ENCODE measurements around the gene EN1. TPM values are rescaled to one million over a fixed set of nuclear protein-coding genes. Genes with fewer than 3 reads are reported as not detected.

Gene EN1
- total RNA-seq, 3 donors from 2014 or later (not counting 1 experiment from before 2014, with no cell fraction given): not detected

DNA sequence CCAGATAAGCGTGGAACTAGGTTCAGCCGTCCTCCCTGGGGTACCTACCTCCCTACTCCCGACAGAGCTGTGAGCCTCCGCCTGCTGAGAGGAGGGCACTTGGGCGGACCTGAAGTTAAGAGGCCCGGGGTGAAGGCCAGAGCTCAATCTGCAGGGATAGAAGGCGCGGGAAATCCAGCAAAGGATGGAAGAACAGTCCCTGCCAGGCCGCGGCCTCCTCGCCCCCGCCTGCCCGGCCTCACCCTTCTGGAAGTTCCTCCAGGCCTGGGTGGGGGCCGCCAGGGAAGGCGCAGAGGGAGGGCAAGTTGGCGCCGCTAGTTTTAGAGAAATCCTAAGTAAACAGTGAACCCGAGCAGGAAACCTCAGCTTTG, 13.0 kb downstream of the EN1 start:
- H3K27ac ChIP-seq (ENCODE audit: low read length): no peak overlapping the region
- no peak overlapping the region for H3K27ac Mint-ChIP-seq
- no peaks in the 10 kb centered on the region for H3K9me3 Mint-ChIP-seq
- no peaks in the 10 kb centered on the region for H3K9me3 ChIP-seq (ENCODE audit: control insufficient read depth, insufficient read depth, low read length)
- DNase-seq: no peak
- H3K27me3 Mint-ChIP-seq (ENCODE audit: low read depth in 2 of 2): peaks cover 67 to 73% of the 10 kb centered on the region in 2 donors
- WGBS (ENCODE audit: insufficient coverage): 4% methylated on average over 18 of the region's 18 CpGs
- ATAC-seq: no peak
- intact Hi-C loops (cut with micrococcal nuclease): no loop called here
- no peak overlapping the region for H3K4me3 Mint-ChIP-seq
- H3K4me1 Mint-ChIP-seq: peaks cover 0 to 14% of the 10 kb centered on the region in 2 donors
- no peaks in the 10 kb centered on the region for H3K36me3 ChIP-seq (ENCODE audit: control insufficient read depth, insufficient read depth, low read length)
- peaks cover 6% of the 10 kb centered on the region for H3K4me1 ChIP-seq (ENCODE audit: control insufficient read depth, insufficient read depth, low read length)
- no peak overlapping the region for H3K4me3 ChIP-seq (ENCODE audit: low read length)
- peaks cover 35% of the 10 kb centered on the region for H3K27me3 ChIP-seq (ENCODE audit: control insufficient read depth, insufficient read depth, low read length)
- H3K36me3 Mint-ChIP-seq: no peaks in the 10 kb centered on the region
- TF ChIP-seq, protein P1, sequence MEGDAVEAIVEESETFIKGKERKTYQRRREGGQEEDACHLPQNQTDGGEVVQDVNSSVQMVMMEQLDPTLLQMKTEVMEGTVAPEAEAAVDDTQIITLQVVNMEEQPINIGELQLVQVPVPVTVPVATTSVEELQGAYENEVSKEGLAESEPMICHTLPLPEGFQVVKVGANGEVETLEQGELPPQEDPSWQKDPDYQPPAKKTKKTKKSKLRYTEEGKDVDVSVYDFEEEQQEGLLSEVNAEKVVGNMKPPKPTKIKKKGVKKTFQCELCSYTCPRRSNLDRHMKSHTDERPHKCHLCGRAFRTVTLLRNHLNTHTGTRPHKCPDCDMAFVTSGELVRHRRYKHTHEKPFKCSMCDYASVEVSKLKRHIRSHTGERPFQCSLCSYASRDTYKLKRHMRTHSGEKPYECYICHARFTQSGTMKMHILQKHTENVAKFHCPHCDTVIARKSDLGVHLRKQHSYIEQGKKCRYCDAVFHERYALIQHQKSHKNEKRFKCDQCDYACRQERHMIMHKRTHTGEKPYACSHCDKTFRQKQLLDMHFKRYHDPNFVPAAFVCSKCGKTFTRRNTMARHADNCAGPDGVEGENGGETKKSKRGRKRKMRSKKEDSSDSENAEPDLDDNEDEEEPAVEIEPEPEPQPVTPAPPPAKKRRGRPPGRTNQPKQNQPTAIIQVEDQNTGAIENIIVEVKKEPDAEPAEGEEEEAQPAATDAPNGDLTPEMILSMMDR (IDR thresholded peaks at IDR 0.05): no peak

DNA sequence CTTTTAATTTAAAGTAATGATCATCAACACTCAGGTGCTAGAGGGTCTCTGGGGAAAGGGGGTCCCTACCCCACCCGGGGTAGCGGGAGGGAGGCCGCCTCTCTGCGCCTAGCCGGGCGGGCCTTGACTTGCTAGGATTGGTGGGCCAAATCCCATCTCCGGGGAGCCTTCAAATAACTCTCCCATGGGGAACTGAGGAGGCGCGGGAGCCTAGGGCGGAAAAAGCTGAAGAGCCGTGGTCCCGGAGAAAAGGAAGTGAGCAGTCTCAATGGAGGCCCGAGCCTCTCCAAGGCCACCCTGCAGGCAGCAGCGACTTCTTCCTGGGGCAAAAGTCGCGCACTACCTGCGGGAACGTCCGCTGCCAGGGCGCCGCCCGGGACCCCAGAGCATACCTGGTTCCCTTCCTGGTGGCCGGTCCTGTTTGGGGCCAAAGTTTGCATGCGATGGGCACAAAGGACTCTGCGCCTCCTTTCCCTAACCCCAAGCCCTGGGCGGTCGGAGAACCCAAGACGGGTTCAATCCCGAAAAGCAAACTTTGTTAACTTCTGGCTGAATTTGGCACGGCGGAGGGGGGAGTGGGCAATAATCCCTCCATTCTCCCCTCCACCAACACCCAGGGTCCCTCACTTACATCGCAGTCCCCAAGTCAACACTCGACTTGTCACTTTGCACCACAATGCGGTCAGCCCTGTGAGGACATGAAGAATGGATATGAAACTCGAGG, 13.6 kb downstream of the EN1 start:
- no peaks in the 10 kb centered on the region for H3K36me3 ChIP-seq (ENCODE audit: control insufficient read depth, insufficient read depth, low read length)
- intact Hi-C loops (cut with micrococcal nuclease): no loop called here
- no peaks in the 10 kb centered on the region for H3K9me3 ChIP-seq (ENCODE audit: control insufficient read depth, insufficient read depth, low read length)
- no peaks in the 10 kb centered on the region for H3K36me3 Mint-ChIP-seq
- no peaks in the 10 kb centered on the region for H3K9me3 Mint-ChIP-seq
- peaks cover 6% of the 10 kb centered on the region for H3K4me1 ChIP-seq (ENCODE audit: control insufficient read depth, insufficient read depth, low read length)
- peaks cover 0 to 14% of the 10 kb centered on the region in 2 donors for H3K4me1 Mint-ChIP-seq
- ATAC-seq (no peak), DNase-seq (no peak)
- TF ChIP-seq, protein P1 (IDR thresholded peaks at IDR 0.05): no peak
- H3K4me3 ChIP-seq (ENCODE audit: low read length): no peak overlapping the region
- no peak overlapping the region for H3K27ac ChIP-seq (ENCODE audit: low read length)
- WGBS (ENCODE audit: insufficient coverage): 12% methylated on average over 35 of the region's 35 CpGs
- no peak overlapping the region for H3K4me3 Mint-ChIP-seq
- H3K27me3 Mint-ChIP-seq (ENCODE audit: low read depth in 2 of 2): peaks cover 67 to 68% of the 10 kb centered on the region in 2 donors
- peaks cover 35% of the 10 kb centered on the region for H3K27me3 ChIP-seq (ENCODE audit: control insufficient read depth, insufficient read depth, low read length)
- H3K27ac Mint-ChIP-seq: no peak overlapping the region

DNA sequence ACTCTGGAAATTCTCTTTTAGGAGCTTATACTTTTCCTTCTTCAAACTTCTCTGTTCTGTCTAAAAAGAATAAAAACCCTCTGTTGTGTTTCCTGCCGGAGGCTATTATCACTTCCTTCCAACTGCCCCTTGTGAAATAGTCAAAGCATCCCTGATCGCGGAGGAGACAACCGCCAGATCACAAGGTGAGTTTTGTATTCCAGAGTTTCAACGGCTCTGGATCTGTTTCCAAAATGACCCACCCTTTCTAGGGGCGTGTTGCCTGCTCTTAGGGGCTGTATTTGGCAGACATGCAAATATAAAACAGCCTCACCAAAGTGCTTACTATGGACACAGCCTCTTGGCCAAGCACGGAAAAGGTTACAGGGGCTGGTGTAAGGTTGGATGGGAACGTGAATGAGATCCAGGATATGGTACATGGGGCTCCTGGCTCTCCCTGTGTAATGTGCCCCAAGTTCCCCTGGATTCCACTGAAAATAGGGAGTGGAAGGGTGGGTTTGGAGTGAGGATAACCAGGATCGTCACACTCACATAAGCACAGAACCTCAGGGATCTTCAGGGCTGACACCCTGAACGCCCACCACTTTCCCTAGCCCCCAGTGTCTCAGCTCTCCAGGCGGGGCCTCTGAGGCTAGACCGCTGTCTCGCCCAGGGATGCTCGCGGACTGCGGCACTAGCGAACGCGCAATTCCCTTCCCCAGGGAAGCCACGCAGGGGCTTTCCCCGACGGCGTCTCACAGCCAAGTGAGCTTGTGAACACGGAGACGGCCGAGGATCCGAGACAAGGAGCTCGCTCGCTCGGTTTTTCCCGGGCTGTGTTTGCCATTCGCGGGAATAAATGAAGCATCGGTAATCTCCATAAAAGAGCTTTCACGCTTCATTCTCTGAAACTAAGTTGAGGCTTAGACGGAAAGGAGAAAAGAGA, 14.4 kb downstream of the EN1 start:
- Histone ChIP-seq H3K27me3 (ENCODE audit: control insufficient read depth, insufficient read depth, low read length) (peaks cover 31% of the 10 kb centered on the region), H3K36me3 (ENCODE audit: control insufficient read depth, insufficient read depth, low read length) (no peaks in the 10 kb centered on the region), H3K27ac (ENCODE audit: low read length) (no peak overlapping the region), H3K9me3 (ENCODE audit: control insufficient read depth, insufficient read depth, low read length) (no peaks in the 10 kb centered on the region), H3K4me1 (ENCODE audit: control insufficient read depth, insufficient read depth, low read length) (peaks cover 6% of the 10 kb centered on the region), H3K4me3 (ENCODE audit: low read length) (no peak overlapping the region)
- intact Hi-C loops (cut with micrococcal nuclease): no loop called here
- Mint-ChIP-seq H3K27ac (no peak overlapping the region), H3K9me3 (no peaks in the 10 kb centered on the region), H3K4me1 (peaks cover 0 to 14% of the 10 kb centered on the region in 2 donors), H3K4me3 (no peak overlapping the region), H3K36me3 (no peaks in the 10 kb centered on the region), H3K27me3 (ENCODE audit: low read depth in 2 of 2) (peaks cover 68 to 69% of the 10 kb centered on the region in 2 donors)
- TF ChIP-seq, protein P1 (IDR thresholded peaks at IDR 0.05): no peak
- ATAC-seq: no peak
- DNase-seq: no peak
- WGBS (ENCODE audit: insufficient coverage): 10% methylated on average over 34 of the region's 36 CpGs
